HCT116 (cell line): Measurements from ENCODE around the gene GMDS. TPM values are rescaled to one million over a fixed set of nuclear protein-coding genes. Genes with fewer than 3 reads are reported as not detected.

Source experiments
- ATAC-seq: fragments of 200-7000 bp; cut with Tn5 transposase; 2 replicates; pipeline ENCODE4 v1.9.1; 2020; ENCODE audit warnings: mild to moderate bottlenecking, moderate library complexity
- BruUV-seq: library from RNA; stranded (reverse); fragments of 400-500 nt; replicated peaks from 2 replicates; lab custom pipeline; 2021; lab: Mats Ljungman, UMichigan
- CTCF ChIA-PET: fragments of 300-600 bp; sonication (Branson Sonifier 250); formaldehyde crosslinking; loops from one replicate; lab custom pipeline; 2021; ENCODE audit warnings: antibody characterized with exemption; lab: Charles Lee
- POLR2A ChIA-PET: fragments of 300-600, 350-600 bp; sonication (Branson Sonifier 250); formaldehyde crosslinking; loops from one replicate; lab custom pipeline; 2021; ENCODE audit warnings: antibody characterized with exemption; lab: Charles Lee
- RAD21 ChIA-PET, 2 experiments: fragments of 300-600 bp; sonication (Branson Sonifier 250); formaldehyde crosslinking; loops; one replicate each; lab custom pipeline; 2023; ENCODE audit warnings: low total read pairs in 2 of 2; ENCODE audit not compliant: uncharacterized antibody in 2 of 2, unreplicated experiment in 2 of 2, low non-redundant PET in 1 of 2; lab: Charles Lee
- DNase-seq: peaks from one replicate; pipeline ENCODE4 v3.0.0-alpha.2; 2010; ENCODE audit warnings: low read depth, low spot score
- H2AFZ ChIP-seq: fragments of 200-600 bp; shearing (Covaris generic), sonication (generic); 2 replicates; pipeline ENCODE4 v1.6.1; 2017; ENCODE audit warnings: low read depth, mixed run types, mixed read lengths, antibody characterized with exemption, low read length; ENCODE audit not compliant: poor library complexity, severe bottlenecking
- H3K27ac ChIP-seq: 2 replicates; pipeline ENCODE4 v1.5.1; 2012; ENCODE audit warnings: low read depth, low read length
- H3K27me3 ChIP-seq: fragments of 200-600 bp; sonication (generic); 2 replicates; pipeline ENCODE4 v1.6.1; 2016; ENCODE audit warnings: mixed run types, low read length, mixed read lengths; ENCODE audit not compliant: insufficient read depth
- H3K36me3 ChIP-seq, 2 experiments: fragments of 200-500 bp in 1 of 2; fragments of 200-600 bp in 1 of 2; sonication (Bioruptor generic) in 1 of 2; sonication (generic) in 1 of 2; 2 replicates each; pipeline versions ENCODE4 v1.5.1 to v1.6.1; 2014 to 2016; ENCODE audit warnings: low read length in 2 of 2, inconsistent platforms in 1 of 2, mixed read lengths in 1 of 2, mixed run types in 1 of 2; ENCODE audit not compliant: insufficient read depth in 2 of 2, control insufficient read depth in 1 of 2
- H3K4me1 ChIP-seq, 2 experiments: fragments of 200-600 bp in 1 of 2; sonication (generic) in 1 of 2; 2 replicates each; pipeline versions ENCODE4 v1.5.1 to v1.6.1; 2012 to 2017; ENCODE audit warnings: low read length in 2 of 2, inconsistent platforms in 1 of 2, mild to moderate bottlenecking in 1 of 2, mixed read lengths in 1 of 2, mixed run types in 1 of 2, moderate library complexity in 1 of 2; ENCODE audit not compliant: insufficient read depth in 2 of 2, control insufficient read depth in 1 of 2
- H3K4me2 ChIP-seq: fragments of 200-600 bp; sonication (generic); 2 replicates; pipeline ENCODE4 v1.6.1; 2017; ENCODE audit warnings: mixed run types, low read length, mixed read lengths
- H3K4me3 ChIP-seq, 2 experiments: fragments of 200-600 bp in 1 of 2; sonication (generic) in 1 of 2; replicated peaks in 1 of 2; 2 replicates each; pipeline ENCODE4 v1.5.1; 2011 to 2016; ENCODE audit warnings: low read length in 2 of 2, control low read depth in 1 of 2, low read depth in 1 of 2, mild to moderate bottlenecking in 1 of 2, mixed read lengths in 1 of 2, mixed run types in 1 of 2
- H3K79me2 ChIP-seq: fragments of 200-600 bp; sonication (generic); 2 replicates; pipeline ENCODE4 v1.6.1; 2017; ENCODE audit warnings: mild to moderate bottlenecking, mixed run types, low read length, moderate library complexity, mixed read lengths; ENCODE audit not compliant: insufficient read depth
- H3K9ac ChIP-seq: fragments of 200-600 bp; sonication (generic); 2 replicates; pipeline ENCODE4 v1.6.1; 2016; ENCODE audit warnings: low read length, mixed read lengths
- H3K9me2 ChIP-seq: fragments of 200-600 bp; sonication (generic), shearing (Covaris generic); 2 replicates; pipeline ENCODE4 v1.6.1; 2017; ENCODE audit warnings: mixed run types, mild to moderate bottlenecking, moderate library complexity; ENCODE audit not compliant: insufficient read depth
- H3K9me3 ChIP-seq, 2 experiments: fragments of 200-500 bp in 1 of 2; fragments of 200-600 bp in 1 of 2; sonication (Bioruptor generic) in 1 of 2; sonication (generic) in 1 of 2; 2 replicates each; pipeline ENCODE4 v1.6.1; 2014 to 2017; ENCODE audit warnings: low read length in 2 of 2, mixed read lengths in 2 of 2, inconsistent platforms in 1 of 2, low read depth in 1 of 2, mild to moderate bottlenecking in 1 of 2, mixed run types in 1 of 2, moderate library complexity in 1 of 2; ENCODE audit not compliant: control insufficient read depth in 1 of 2, insufficient read depth in 1 of 2
- H4K20me1 ChIP-seq: fragments of 200-600 bp; sonication (generic), shearing (Covaris generic); 2 replicates; pipeline ENCODE4 v1.6.1; 2017; ENCODE audit warnings: mixed run types, mild to moderate bottlenecking, moderate library complexity; ENCODE audit not compliant: insufficient read depth
- CBX3 ChIP-seq: IDR thresholded peaks from 2 replicates; pipeline ENCODE4 v1.6.1; 2012; ENCODE audit warnings: low read depth
- CEBPB ChIP-seq: IDR thresholded peaks from 2 replicates; pipeline ENCODE4 v1.6.1; 2012; ENCODE audit warnings: low read depth
- EGR1 ChIP-seq: IDR thresholded peaks from 2 replicates; pipeline ENCODE4 v1.6.1; 2012; ENCODE audit warnings: low read depth
- ELF1 ChIP-seq: IDR thresholded peaks from 2 replicates; pipeline ENCODE4 v1.6.1; 2012; ENCODE audit warnings: low read depth, borderline replicate concordance
- EZH2 ChIP-seq: fragments of 200-600 bp; sonication (generic); IDR thresholded peaks from 2 replicates; pipeline ENCODE4 v1.6.1; 2017; ENCODE audit warnings: antibody characterized with exemption, mixed run types
- JUND ChIP-seq: IDR thresholded peaks from 2 replicates; pipeline ENCODE4 v1.6.1; 2012
- POLR2A ChIP-seq: IDR thresholded peaks from 2 replicates; pipeline ENCODE4 v1.7.0; 2011; ENCODE audit warnings: borderline replicate concordance; ENCODE audit not compliant: insufficient read depth, insufficient read length; ENCODE audit errors: extremely low read depth
- RAD21 ChIP-seq: IDR thresholded peaks from 2 replicates; pipeline ENCODE4 v1.6.1; 2012; ENCODE audit warnings: low read depth, mild to moderate bottlenecking
- REST ChIP-seq: IDR thresholded peaks from 2 replicates; pipeline ENCODE4 v1.6.1; 2012; ENCODE audit warnings: low read depth
- ZFX ChIP-seq: fragments of 450-650 bp; IDR thresholded peaks from 2 replicates; pipeline ENCODE4 v1.6.1; 2017
- ZNF274 ChIP-seq: fragments of 200-500 bp; sonication (Bioruptor generic); IDR thresholded peaks from 2 replicates; pipeline ENCODE4 v1.6.1; 2014; ENCODE audit warnings: mild to moderate bottlenecking, low read depth, low read length, inconsistent platforms
- intact Hi-C: fragments of 100-400 bp; cut with micrococcal nuclease; formaldehyde crosslinking; loops from 2 replicates; pipeline ENCODE4 v1.10.0; 2022
- total RNA-seq: library from RNA; stranded (reverse); gene quantifications from one replicate; pipeline ENCODE4 v1.2.1, GENCODE V29; 2021; ENCODE audit not compliant: unreplicated experiment
- TF ChIP-seq, protein P1 (sequence below): IDR thresholded peaks from 2 replicates; pipeline ENCODE4 v1.6.1; 2012
- TF ChIP-seq, protein P2 (sequence below), 3 experiments: fragments of 200-600 bp in 1 of 3; sonication (generic) in 1 of 3; IDR thresholded peaks in 2 of 3; conservative IDR thresholded peaks in 1 of 3; 2 replicates each; pipeline ENCODE4 v1.5.1; 2012 to 2017; ENCODE audit warnings: low read depth in 2 of 3, low read length in 2 of 3, antibody characterized with exemption in 1 of 3, borderline replicate concordance in 1 of 3, control low read depth in 1 of 3, mild to moderate bottlenecking in 1 of 3, mixed read lengths in 1 of 3, mixed run types in 1 of 3, moderate library complexity in 1 of 3; ENCODE audit not compliant: insufficient read depth in 1 of 3

The GMDS gene
- total RNA-seq, 1 experiment from 2014 or later, result 34.4 TPM

DNA sequence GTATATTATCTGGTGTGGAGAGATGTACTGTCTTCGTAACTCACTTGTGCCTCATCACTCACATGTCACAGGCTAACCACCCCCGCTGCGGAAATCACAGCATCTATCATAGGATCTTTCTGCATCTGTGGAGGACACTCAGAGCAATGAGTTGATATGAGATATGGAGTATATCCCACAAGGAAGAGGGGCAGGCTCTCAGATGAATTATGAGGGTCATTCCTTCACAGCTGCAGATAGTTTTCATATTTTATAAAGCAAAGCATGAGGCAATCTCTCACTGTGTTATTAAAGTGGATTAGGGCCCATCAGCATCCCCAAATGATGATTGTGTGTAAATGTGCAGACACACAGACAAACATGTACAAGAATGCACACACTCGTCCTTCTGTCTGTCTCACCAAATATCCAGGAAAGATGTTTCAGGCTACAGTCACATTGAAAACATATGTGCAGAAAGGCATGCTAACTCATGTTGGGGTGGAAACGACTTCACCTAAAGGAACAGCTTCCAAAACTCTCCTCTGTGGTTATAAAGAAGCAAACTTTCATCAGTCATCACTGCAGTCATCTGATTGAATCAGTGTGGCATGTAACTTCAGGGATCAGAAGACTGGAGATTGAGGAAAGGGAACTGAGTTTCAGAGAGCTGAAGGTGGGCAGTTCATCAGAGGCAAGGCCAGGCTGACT is 471.0 kb downstream of the GMDS start:
- no peak overlapping the region for H3K27ac ChIP-seq
- no peaks in the 10 kb centered on the region for H4K20me1 ChIP-seq
- POLR2A ChIA-PET, result no interaction called here
- no peak overlapping the region for H2AFZ ChIP-seq
- H3K79me2 ChIP-seq, result no peaks in the 10 kb centered on the region
- H3K4me2 ChIP-seq, result no peak overlapping the region
- peaks cover 3 to 4% of the 10 kb centered on the region in 2 experiments; a peak in 2 of 4 replicates for H3K4me1 ChIP-seq
- no peaks in the 10 kb centered on the region for H3K27me3 ChIP-seq
- TF ChIP-seq ELF1 (no peak), RAD21 (no peak), EZH2 (no peak), CBX3 (no peak), EGR1 (no peak), CEBPB (no peak), POLR2A (no peak), ZFX (no peak), ZNF274 (no peak), JUND (no peak), REST (no peak)
- TF ChIP-seq, protein P1, sequence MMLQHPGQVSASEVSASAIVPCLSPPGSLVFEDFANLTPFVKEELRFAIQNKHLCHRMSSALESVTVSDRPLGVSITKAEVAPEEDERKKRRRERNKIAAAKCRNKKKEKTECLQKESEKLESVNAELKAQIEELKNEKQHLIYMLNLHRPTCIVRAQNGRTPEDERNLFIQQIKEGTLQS, result no peak
- TF ChIP-seq, protein P2, sequence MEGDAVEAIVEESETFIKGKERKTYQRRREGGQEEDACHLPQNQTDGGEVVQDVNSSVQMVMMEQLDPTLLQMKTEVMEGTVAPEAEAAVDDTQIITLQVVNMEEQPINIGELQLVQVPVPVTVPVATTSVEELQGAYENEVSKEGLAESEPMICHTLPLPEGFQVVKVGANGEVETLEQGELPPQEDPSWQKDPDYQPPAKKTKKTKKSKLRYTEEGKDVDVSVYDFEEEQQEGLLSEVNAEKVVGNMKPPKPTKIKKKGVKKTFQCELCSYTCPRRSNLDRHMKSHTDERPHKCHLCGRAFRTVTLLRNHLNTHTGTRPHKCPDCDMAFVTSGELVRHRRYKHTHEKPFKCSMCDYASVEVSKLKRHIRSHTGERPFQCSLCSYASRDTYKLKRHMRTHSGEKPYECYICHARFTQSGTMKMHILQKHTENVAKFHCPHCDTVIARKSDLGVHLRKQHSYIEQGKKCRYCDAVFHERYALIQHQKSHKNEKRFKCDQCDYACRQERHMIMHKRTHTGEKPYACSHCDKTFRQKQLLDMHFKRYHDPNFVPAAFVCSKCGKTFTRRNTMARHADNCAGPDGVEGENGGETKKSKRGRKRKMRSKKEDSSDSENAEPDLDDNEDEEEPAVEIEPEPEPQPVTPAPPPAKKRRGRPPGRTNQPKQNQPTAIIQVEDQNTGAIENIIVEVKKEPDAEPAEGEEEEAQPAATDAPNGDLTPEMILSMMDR (IDR thresholded peaks at IDR 0.05 in 2 of 3, conservative IDR thresholded peaks at IDR 0.05 in 1 of 3; ENCODE audit: borderline replicate concordance in 1 of 3, insufficient read depth in 1 of 3, low read depth in 2 of 3, low read length in 2 of 3), result no peak
- RAD21 ChIA-PET, result no interaction called here
- BruUV-seq, result no TSS peak
- H3K4me3 ChIP-seq, result no peak overlapping the region
- DNase-seq (no peak), ATAC-seq (no peak)
- intact Hi-C loops, result no loop called here
- no peak overlapping the region for H3K9ac ChIP-seq
- no peaks in the 10 kb centered on the region for H3K36me3 ChIP-seq
- H3K9me2 ChIP-seq, result no peaks in the 10 kb centered on the region
- CTCF ChIA-PET, result no interaction called here
- H3K9me3 ChIP-seq, result no peaks in the 10 kb centered on the region
